HEK293T (cell line): ENCODE data around the gene ORM2.

ENCODE experiments used
- BHLHE40 ChIP-seq: fragments of 450-650 bp; IDR thresholded peaks from 2 replicates; pipeline ENCODE4 v1.6.1; 2016; ENCODE audit warnings: mild to moderate bottlenecking, moderate library complexity, borderline replicate concordance
- ELF4 ChIP-seq: fragments of 450-650 bp; IDR thresholded peaks from 2 replicates; pipeline ENCODE4 v1.6.1; 2017; ENCODE audit warnings: antibody characterized with exemption
- FOXA1 ChIP-seq: fragments of 450-650 bp; IDR thresholded peaks from 2 replicates; pipeline ENCODE4 v1.6.1; 2016; ENCODE audit warnings: mild to moderate bottlenecking
- FOXK2 ChIP-seq: fragments of 450-650 bp; IDR thresholded peaks from 2 replicates; pipeline ENCODE4 v1.6.1; 2016; ENCODE audit warnings: mild to moderate bottlenecking
- FOXM1 ChIP-seq: fragments of 450-650 bp; IDR thresholded peaks from 2 replicates; pipeline ENCODE4 v1.6.1; 2017; ENCODE audit warnings: mild to moderate bottlenecking, borderline replicate concordance
- HDGF ChIP-seq: fragments of 450-650 bp; IDR thresholded peaks from 2 replicates; pipeline ENCODE4 v1.6.1; 2017; ENCODE audit warnings: antibody characterized with exemption, borderline replicate concordance
- L3MBTL2 ChIP-seq: fragments of 450-650 bp; conservative IDR thresholded peaks from 2 replicates; pipeline ENCODE4 v1.6.1; 2016; ENCODE audit warnings: mild to moderate bottlenecking
- LEF1 ChIP-seq: fragments of 450-650 bp; IDR thresholded peaks from 2 replicates; pipeline ENCODE4 v1.6.1; 2017; ENCODE audit warnings: mild to moderate bottlenecking, borderline replicate concordance
- NFRKB ChIP-seq: fragments of 450-650 bp; IDR thresholded peaks from 2 replicates; pipeline ENCODE4 v1.6.1; 2016; ENCODE audit warnings: mild to moderate bottlenecking, moderate library complexity
- PKNOX1 ChIP-seq: fragments of 450-650 bp; IDR thresholded peaks from 2 replicates; pipeline ENCODE4 v1.6.1; 2016
- SP1 ChIP-seq: fragments of 450-650 bp; IDR thresholded peaks from 2 replicates; pipeline ENCODE4 v1.6.1; 2017
- SUZ12 ChIP-seq: fragments of 450-650 bp; IDR thresholded peaks from 2 replicates; pipeline ENCODE4 v1.6.1; 2016; ENCODE audit warnings: mild to moderate bottlenecking

- TF ChIP-seq SUZ12 (no peak), BHLHE40 (no peak), SP1 (no peak), PKNOX1 (no peak), FOXK2 (no peak), NFRKB (no peak), L3MBTL2 (no peak), ELF4 (no peak), HDGF (no peak), LEF1 (no peak), FOXM1 (no peak), FOXA1 (no peak)
Measured at GRCh38 chr9:114335745-114336144, 6.1 kb downstream of the ORM2 start.
